ENCODE results near the gene SORCS3.

GRCh38 chr10:104904753-104905323 lies 263.7 kb downstream of the SORCS3 start:
- TF ChIP-seq CTCF (IDR thresholded peaks at IDR 0.05), result no peak
- no peak for TF ChIP-seq POLR2AphosphoS5 (IDR thresholded peaks at IDR 0.05)
- TF ChIP-seq POLR2A (IDR thresholded peaks at IDR 0.05), result no peak
